ENCODE data around the gene CCDC12. TPM values are rescaled to one million over a fixed set of nuclear protein-coding genes. Genes with fewer than 3 reads are reported as not detected.

CCDC12 gene
- total and polyA plus RNA-seq, 2 of the 13 experiments (the other 11 are each of a cell fraction or from before 2014, with no cell fraction given), result 30.1 to 49.5 TPM

GRCh38 chr3:46947981-46948791 lies 28.4 kb downstream of the CCDC12 start (continued):
- TF ChIP-seq CSRNP1 (CRISPR knock-in tag; IDR thresholded peaks at IDR 0.05) (no peak), ZNF777 (CRISPR knock-in tag; IDR thresholded peaks at IDR 0.05) (no peak), POGK (CRISPR knock-in tag; conservative IDR thresholded peaks at IDR 0.05) (no peak), ZNF446 (CRISPR knock-in tag; IDR thresholded peaks at IDR 0.05) (no peak), ZNF3 (CRISPR knock-in tag; IDR thresholded peaks at IDR 0.05) (no peak), FOXA3 (CRISPR knock-in tag; IDR thresholded peaks at IDR 0.05) (peak; percentile 71), ELK4 (CRISPR knock-in tag; IDR thresholded peaks at IDR 0.05; ENCODE audit: borderline replicate concordance) (no peak), SRSF1 (optimal IDR thresholded peaks at IDR 0.05; ENCODE audit: low read depth, low read length) (no peak), ZNF256 (CRISPR knock-in tag; conservative IDR thresholded peaks at IDR 0.05) (no peak), PRDM4 (CRISPR knock-in tag; IDR thresholded peaks at IDR 0.05; ENCODE audit: borderline replicate concordance) (no peak), MAZ (IDR thresholded peaks at IDR 0.05; ENCODE audit: borderline replicate concordance, low read depth, low read length) (no peak), MAZ (CRISPR knock-in tag; IDR thresholded peaks at IDR 0.05; ENCODE audit: low read depth) (no peak), ZNF580 (CRISPR knock-in tag; IDR thresholded peaks at IDR 0.05; ENCODE audit: borderline replicate concordance, low read depth) (no peak), HNF1B (CRISPR knock-in tag; IDR thresholded peaks at IDR 0.05) (no peak), ZNF512B (CRISPR knock-in tag; IDR thresholded peaks at IDR 0.05; ENCODE audit: borderline replicate concordance) (0 out of 2 replicates have a peak, but pooled peaks have one; percentile 21)
